ENCODE data around the gene SPINT2. TPM values are rescaled to one million over a fixed set of nuclear protein-coding genes. Genes with fewer than 3 reads are reported as not detected.
A peak's percentile ranks its signal among the peaks of the same experiment; 100 is the strongest.

The SPINT2 gene
- polyA plus RNA-seq, 1 donor (not counting 4 experiments of a cell fraction or from before 2014, with no cell fraction given) = 363 TPM

GRCh38 chr19:38329651-38330050, 65.3 kb downstream of the SPINT2 start:
- TF ChIP-seq EZH2 (IDR thresholded peaks at IDR 0.05; ENCODE audit: low read length) = no peak
- TF ChIP-seq CTCF (optimal IDR thresholded peaks at IDR 0.05 in 1 of 3, IDR thresholded peaks at IDR 0.05 in 1 of 3, conservative IDR thresholded peaks at IDR 0.05 in 1 of 3; ENCODE audit: extremely low read depth in 1 of 3, insufficient read depth in 2 of 3, low read length in 3 of 3) = no peak

GRCh38 chr19:38331728-38332127, 67.4 kb downstream of the SPINT2 start:
- Histone ChIP-seq H3K4me2 (ENCODE audit: control insufficient read depth, extremely low read depth, insufficient read depth, low read depth, low read length) (no peak overlapping the region), H3K4me3 (ENCODE audit: control insufficient read depth in 2 of 3, extremely low read depth in 1 of 3, insufficient read depth in 2 of 3, low read depth in 1 of 3, low read length in 3 of 3) (no peak overlapping the region), H3K9me3 (ENCODE audit: control insufficient read depth, low read depth, low read length) (no peaks in the 10 kb centered on the region), H3K27ac (ENCODE audit: control insufficient read depth, insufficient read depth, low read length) (no peak overlapping the region), H4K20me1 (ENCODE audit: control insufficient read depth, extremely low read depth, insufficient read depth, low read length) (no peaks in the 10 kb centered on the region), H3K9me1 (ENCODE audit: control insufficient read depth, extremely low read depth, insufficient read depth, low read length) (no peaks in the 10 kb centered on the region), H2AFZ (ENCODE audit: control insufficient read depth, low read length) (no peak overlapping the region), H3K4me1 (ENCODE audit: control insufficient read depth, extremely low read depth, insufficient read depth, low read length) (no peaks in the 10 kb centered on the region), H3K36me3 (ENCODE audit: control insufficient read depth in 2 of 2, extremely low read depth in 1 of 2, insufficient read depth in 2 of 2, low read length in 2 of 2) (peaks cover 24 to 34% of the 10 kb centered on the region in 2 experiments), H3K27me3 (ENCODE audit: control insufficient read depth, extremely low read depth, insufficient read depth, low read length) (no peaks in the 10 kb centered on the region), H3K9ac (ENCODE audit: control insufficient read depth, extremely low read depth, insufficient read depth, low read length) (no peak overlapping the region), H3K79me2 (ENCODE audit: control insufficient read depth, insufficient read depth, low read length) (no peaks in the 10 kb centered on the region)
- DNase-seq (ENCODE audit: low read depth, low spot score) (no peak), FAIRE-seq (peak; percentile 67)
- dilution Hi-C loops (cut with MboI; ENCODE audit: extremely low pct_ligation_motif_present, low sequenced_read_pairs) = no loop called here
- TF ChIP-seq CTCF (optimal IDR thresholded peaks at IDR 0.05 in 1 of 3, IDR thresholded peaks at IDR 0.05 in 1 of 3, conservative IDR thresholded peaks at IDR 0.05 in 1 of 3; ENCODE audit: extremely low read depth in 1 of 3, insufficient read depth in 2 of 3, low read length in 3 of 3) (no peak), EZH2 (IDR thresholded peaks at IDR 0.05; ENCODE audit: low read length) (no peak)

More at GRCh38 chr19:38329651-38330050, 65.3 kb downstream of the SPINT2 start:
- Histone ChIP-seq H3K79me2 (ENCODE audit: control insufficient read depth, insufficient read depth, low read length) (peaks cover 9% of the 10 kb centered on the region), H3K4me1 (ENCODE audit: control insufficient read depth, extremely low read depth, insufficient read depth, low read length) (no peaks in the 10 kb centered on the region), H3K4me3 (ENCODE audit: control insufficient read depth in 2 of 3, extremely low read depth in 1 of 3, insufficient read depth in 2 of 3, low read depth in 1 of 3, low read length in 3 of 3) (no peak overlapping the region), H2AFZ (ENCODE audit: control insufficient read depth, low read length) (no peak overlapping the region), H3K9me1 (ENCODE audit: control insufficient read depth, extremely low read depth, insufficient read depth, low read length) (no peaks in the 10 kb centered on the region), H3K4me2 (ENCODE audit: control insufficient read depth, extremely low read depth, insufficient read depth, low read depth, low read length) (no peak overlapping the region), H3K36me3 (ENCODE audit: control insufficient read depth in 2 of 2, extremely low read depth in 1 of 2, insufficient read depth in 2 of 2, low read length in 2 of 2) (peaks cover 37 to 40% of the 10 kb centered on the region in 2 experiments), H3K9ac (ENCODE audit: control insufficient read depth, extremely low read depth, insufficient read depth, low read length) (no peak overlapping the region), H3K27ac (ENCODE audit: control insufficient read depth, insufficient read depth, low read length) (no peak overlapping the region), H4K20me1 (ENCODE audit: control insufficient read depth, extremely low read depth, insufficient read depth, low read length) (peaks cover 2% of the 10 kb centered on the region), H3K9me3 (ENCODE audit: control insufficient read depth, low read depth, low read length) (no peaks in the 10 kb centered on the region), H3K27me3 (ENCODE audit: control insufficient read depth, extremely low read depth, insufficient read depth, low read length) (no peaks in the 10 kb centered on the region)
- dilution Hi-C loops (cut with MboI; ENCODE audit: extremely low pct_ligation_motif_present, low sequenced_read_pairs) = no loop called here
- no peak for FAIRE-seq
- DNase-seq (ENCODE audit: low read depth, low spot score) = no peak

All from keratinocyte (primary cell).